Lower leg skin (tissue), 3 donors: ENCODE measurements around the gene FRS2.

Experiments
- CTCF ChIP-seq, 3 donors: fragments of 450-650 bp; IDR thresholded peaks; one replicate each; pipeline ENCODE4 v1.5.1; 2016; ENCODE audit warnings: antibody characterized with exemption in 3 of 3, mild to moderate bottlenecking in 3 of 3, moderate library complexity in 2 of 3
- POLR2A ChIP-seq, 2 donors: fragments of 450-650 bp; IDR thresholded peaks; one replicate each; pipeline ENCODE4 v1.6.1; 2016 to 2017; ENCODE audit warnings: antibody characterized with exemption in 2 of 2, mild to moderate bottlenecking in 1 of 2, moderate library complexity in 1 of 2

DNA sequence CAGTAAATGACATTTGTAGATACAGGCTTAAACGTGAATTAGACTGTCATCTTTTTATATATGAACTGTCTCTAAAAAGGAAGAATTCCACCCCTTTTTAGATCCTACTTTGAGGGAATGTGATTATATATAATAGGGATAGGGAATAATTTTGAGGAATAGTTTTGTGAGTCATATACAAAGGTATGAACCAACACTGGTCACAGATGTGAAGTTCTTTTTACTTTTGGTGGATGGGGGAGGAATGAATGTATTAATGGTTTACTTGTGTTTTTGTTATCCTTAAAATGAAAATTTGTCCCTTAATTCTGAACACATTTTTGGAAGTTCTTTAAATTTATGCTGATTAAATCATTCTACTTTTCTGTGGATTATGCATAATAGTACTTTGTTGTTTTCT, 30.4 kb downstream of the FRS2 start:
- TF ChIP-seq POLR2A (IDR thresholded peaks at IDR 0.05) (no peak), CTCF (IDR thresholded peaks at IDR 0.05) (no peak)
